Iris pigment epithelial cell (primary cell): ENCODE results near the gene TXNIP.
A peak's percentile ranks its signal among the peaks of the same experiment; 100 is the strongest.

Experiments used
- DNase-seq: peaks from one replicate; pipeline ENCODE4 v3.0.0-alpha.2; 2011; ENCODE audit warnings: low read depth

The TXNIP gene

DNA sequence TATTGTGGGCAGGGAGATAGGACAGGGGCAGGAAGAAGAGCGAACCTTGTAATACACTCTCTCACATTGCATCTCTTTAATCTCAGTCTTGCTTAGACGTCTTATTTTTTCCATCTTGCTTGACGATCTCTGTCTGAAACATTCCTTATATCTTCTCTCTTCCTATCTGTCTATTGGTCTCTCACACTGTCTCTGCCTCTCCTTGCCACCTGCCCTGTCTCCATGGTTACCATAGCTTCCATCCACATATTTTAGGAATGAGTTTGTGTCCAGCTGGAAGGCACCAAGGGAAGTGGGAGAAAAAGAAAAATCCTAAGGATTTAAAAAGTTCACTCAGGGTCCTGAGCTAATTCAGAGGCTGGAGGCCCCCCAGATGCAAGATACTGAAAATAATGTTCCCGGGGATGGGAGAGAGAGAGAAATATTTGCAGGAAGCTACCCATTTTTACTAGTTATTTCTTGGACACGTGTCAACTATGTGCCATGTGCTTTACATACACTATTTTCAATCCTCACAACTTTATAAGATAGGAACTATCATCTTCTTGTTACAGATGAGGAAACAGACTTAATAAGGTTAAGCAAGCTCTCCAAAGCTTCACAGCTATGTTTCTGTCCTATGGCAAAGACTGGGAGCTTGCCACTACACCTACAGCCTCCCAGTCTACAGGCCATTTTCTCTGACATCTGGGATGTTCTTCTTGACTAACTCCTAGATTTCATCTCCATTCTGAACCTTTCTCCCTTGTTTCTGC, 32.9 kb downstream of the TXNIP start:
- DNase-seq = peak; percentile 45

DNA sequence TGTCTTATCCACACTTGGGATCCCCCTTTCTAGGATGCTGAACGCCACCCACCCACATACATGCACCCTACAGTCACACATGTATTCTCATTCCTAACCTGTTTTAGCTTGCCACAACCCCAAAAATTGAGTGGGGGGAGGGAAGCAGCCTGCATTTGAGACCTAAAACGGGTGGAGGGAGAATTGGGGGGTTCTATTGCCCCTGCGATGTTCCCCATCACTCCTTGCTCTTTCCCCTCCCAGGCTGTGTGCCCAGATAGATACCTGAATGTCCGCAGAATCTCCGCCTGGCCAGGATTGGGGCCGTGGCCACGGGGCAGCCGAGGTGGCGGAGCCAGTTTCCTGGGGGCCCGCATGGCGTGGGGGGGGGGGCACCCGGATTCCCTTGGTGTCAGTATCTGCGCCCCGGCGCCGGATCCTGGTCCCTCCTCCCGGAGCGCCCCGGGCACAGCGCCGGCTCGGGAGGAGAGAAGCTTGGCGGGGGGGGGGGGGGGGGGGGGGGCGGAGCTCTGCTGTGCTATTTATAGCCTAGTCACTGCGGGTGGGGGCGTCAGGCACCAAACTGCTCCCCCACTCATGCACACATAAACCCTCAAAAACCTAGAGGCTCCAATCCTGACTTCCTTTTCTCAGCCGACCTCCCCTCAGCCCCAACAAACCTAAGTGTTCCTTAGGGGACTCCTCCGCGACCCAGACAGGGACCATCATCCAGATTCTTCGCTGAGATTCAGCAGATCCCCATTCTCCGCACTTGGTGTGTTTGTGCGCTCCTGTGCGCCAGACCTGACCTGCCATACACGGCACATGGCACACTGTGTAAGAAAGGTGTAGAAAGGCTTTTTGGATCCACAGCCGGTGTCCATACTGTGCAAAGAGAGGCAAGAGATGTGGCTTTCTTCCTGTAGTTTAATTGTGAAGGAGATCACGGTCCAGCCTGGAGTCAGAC, 33.9 kb downstream of the TXNIP start:
- DNase-seq = no peak

DNA sequence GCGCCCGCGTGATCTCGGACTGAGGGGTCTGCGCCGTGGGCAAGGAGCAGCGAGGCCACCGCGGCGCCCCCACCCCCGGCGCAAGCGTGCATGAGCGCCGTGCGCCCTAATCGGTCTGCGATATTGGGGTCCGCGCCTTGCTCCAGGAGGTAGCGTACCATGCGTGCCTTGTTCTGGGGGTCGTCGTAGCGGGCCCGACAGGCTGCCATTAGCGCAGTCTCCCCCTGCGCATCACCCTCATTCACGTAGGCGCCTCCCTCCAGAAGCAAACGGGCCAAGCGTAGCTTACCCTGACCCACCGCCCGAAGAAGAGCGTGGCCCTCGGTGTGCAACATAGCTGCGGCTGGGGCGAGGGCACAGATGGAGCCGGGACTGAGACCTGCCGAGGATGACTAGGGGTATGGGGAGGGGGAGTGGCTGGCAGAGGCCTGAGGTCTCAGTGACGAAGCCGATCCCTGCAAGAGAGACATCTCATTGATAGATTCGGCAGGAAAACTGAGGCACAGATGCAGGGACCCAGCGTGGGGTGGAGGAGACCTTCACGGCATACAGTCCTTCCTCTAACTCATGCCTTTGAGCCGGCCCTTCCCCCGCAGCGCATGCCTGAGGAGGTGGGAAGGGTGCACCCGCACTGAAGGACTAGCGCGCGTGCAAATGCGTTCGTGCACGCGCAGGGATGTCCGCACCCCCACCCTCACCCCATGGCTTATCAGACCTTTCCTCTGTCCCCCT, 34.8 kb downstream of the TXNIP start:
- no peak for DNase-seq

DNA sequence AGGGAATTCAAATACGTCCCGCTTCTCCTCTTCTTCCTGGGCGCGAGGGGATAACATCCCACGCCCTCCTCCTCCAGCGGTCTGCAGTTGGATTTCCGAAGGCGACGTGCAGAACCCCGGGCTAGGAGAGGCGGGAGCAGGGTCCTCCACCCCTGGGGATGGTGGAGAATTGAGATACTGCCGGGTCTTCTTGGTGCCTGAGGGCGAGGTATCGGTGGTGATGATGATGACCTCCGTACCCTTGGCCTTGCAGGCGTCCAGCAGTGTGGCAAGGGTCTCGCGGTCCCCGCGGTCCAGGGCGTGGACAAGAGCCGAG, 35.3 kb downstream of the TXNIP start:
- no peak for DNase-seq

DNA sequence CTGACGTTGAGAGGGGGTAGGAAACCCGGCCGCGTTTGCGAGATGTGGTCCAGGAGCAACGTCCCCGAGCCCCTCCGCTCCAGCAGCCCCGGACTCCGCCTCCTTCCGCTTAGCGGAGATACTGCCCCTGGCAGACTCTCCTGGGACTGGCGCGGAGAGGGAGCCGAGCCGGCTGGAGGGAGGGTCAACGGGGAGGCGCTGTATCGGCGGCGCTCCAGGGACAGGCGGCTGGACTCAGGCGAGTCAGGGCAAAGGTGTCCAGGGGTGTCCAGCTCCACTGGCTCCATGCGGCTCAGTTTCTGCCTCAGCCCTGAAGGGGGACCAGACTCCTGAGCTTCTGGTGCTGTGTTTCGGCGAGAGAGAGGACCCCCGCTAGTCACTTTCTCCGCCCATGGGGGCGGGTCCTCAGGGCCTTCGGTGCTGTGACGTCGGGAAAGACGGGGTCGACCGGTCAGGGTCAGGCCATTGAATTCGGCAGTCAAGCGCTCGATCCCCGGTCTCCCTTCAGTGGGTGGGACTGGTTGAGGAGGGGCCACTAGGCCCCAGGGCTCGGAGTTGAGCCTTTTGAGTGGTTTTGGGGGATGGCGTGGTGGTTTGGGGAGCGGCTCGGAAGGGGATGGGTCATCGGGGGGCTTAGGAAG, 35.8 kb downstream of the TXNIP start:
- peak; percentile 63 for DNase-seq

DNA sequence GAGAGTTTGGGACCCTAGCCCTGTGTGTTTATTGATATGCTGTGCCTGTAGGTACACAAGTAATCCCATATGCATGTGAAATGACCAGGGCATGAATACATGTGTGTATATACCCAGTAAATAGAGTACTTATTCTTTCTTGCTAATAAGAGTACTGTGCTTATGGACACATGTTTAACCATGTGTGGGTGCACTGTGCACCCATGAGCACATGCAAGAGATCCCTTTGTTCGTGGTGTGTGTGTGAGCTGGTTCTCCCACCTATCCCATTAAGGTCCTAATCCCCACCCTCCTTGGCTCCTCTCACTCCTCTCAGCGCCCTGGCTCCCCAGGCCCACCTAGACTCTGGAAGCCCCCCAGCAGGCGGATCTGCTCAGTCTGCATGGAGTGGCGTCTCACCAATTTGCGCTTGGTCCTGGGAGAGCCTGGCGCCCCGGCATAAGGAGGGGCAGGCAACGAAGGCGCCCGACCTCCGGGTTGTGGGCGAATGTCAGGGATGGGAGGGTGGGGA, 36.4 kb downstream of the TXNIP start:
- no peak for DNase-seq

DNA sequence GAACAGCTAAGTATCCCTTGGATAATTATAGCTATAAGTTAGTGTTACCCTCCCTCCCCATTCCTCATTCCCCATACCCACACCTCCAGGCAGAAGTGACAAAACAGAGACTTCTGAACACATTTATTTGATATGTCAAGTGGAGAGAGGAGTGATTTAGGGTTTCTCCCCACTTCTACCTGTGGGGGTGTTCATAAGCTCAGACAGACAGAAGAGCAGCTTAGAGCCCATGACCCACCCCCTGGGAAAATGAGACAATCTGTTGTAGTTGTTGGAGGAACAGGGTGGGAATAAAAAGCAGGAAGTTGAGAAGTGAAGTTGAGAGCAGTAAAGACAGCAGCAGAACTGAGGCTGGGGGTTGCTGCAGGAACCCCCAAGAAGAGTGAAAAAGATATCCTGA, 37.0 kb downstream of the TXNIP start:
- DNase-seq = no peak

DNA sequence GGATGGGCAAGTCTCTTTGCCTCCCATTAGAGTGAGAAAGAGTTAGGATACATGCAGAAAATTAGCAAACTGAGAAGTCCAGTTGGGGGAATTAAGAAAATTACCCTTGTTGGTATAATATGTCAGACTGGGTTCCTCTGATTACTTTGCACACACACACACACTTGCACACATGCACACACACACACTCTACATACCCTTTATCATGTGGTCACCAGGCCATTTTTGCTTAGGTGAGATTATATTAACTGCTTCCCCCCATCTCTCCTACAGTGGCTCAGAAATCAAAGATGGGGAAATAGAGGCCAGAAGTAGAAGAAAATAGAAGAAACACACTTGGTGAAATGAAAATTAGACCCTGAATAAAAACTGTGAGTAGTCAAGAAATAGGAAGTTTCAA, 37.6 kb downstream of the TXNIP start:
- no peak for DNase-seq

DNA sequence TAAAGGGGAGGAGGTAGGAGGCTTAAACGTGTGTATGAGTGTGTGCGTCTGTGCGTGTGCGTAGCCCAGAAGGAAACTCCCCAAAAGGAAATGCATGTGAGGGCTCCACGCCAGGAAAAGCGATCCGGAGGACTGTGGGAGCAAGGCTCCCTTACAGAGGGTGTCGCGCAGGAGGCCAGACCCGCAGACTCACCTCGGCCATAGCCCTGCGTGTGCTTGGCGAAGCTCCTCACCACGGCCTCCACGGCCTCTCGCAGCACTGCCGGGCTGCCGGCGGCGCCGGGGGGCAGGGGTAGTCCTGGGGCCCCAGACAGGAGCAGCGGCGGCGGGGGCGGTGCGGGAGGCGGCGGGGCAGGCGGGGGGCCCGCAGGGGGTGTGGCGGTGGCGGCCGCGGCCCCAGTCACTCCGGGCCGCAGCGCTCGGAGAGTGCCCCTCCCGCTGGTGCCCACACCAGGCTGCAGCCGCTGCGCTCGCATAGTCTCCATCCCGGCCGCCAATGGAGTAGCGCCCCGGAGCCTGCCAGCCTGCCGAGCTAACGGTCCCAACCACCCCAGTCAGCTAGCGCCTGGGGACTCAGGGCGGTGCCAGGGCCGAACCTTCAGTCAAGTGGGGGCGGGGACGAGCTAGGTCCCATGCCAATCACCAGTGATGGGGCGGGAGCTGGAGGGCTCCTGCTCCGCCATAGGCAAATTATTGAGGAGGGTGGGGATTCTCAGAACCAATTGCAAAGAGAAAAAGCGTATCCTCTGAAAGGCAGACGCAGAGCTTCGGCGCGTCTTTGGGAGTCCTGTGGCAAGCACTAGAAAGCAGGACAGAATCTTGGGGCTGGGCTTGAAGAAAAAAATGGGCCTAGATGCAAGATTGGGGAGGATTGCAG, 38.7 kb downstream of the TXNIP start, which contains the start of gene LIX1L:
Gene LIX1L, minus strand, starts transcription at position 575 of the 877 bp plus-strand sequence. Its CDS starts 90 bp downstream, at position 485.
- peak; percentile 98 for DNase-seq

DNA sequence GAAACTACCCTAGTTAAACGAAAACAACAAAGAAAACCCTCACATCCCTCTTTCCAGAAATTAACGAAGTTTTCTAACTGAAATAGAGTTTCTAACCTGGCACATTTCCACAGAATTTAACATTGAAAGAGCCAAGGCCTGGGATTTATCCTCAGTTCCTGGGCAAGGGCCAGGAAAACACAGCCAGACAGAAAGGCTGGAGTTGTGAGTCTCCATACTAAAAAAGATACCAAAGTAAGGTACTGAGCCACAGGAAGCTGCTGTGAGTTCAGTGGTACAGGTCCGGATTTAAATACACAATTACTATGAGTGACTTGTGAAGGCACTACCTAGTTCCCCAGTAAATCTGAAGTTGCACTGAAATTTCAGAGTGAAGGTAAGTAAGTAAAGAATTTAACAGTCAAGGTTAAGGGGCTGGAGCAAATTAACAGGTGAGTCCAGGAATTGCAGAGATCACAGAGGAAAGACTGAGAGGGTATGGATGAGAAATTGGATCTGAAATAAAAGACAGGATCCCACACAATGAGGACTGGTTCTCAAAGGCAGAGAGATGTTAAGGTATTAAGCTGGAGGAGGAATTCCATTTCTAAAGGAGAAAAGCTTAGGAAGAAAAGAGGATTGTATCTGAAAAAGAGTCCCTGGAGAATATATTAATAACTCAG, 39.5 kb downstream of the TXNIP start:
- no peak for DNase-seq

DNA sequence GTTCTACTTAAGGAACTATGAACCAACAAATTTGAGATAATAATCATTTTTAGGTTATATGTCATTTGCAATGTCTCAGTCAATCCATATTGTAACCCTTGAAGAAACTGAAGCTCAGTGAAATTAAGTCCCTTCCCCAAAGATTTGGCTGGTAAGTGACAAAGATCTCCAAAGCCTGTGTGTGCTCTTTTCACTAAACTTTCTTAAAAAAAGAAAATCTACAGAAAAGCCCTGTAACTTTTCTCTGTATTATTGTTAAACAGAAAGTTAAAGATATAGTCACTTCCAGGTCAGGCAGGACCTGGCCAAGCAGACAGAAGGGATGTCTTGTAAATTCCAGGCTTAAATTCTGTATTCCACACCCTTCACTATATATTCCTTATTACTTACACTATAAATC, 40.0 kb downstream of the TXNIP start:
- DNase-seq = no peak

DNA sequence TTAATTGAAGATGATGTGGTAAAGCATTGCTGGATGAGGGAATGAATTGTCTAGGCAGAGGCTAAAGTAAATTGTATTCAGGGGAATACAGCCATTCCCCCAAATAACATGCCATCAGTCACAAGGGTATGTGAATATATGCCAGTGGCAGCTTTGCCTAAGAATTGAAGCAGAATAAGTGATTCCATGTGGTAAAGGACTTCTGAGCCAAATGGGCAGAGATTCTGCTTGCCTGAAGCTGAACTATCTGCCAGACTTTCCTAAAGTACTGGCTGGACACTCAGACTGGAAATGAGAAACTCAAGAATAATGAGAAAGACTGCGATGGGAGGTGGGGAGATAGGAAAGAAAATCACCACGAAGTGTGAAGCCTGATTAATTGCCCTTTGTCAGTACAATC, 40.9 kb downstream of the TXNIP start:
- no peak for DNase-seq

DNA sequence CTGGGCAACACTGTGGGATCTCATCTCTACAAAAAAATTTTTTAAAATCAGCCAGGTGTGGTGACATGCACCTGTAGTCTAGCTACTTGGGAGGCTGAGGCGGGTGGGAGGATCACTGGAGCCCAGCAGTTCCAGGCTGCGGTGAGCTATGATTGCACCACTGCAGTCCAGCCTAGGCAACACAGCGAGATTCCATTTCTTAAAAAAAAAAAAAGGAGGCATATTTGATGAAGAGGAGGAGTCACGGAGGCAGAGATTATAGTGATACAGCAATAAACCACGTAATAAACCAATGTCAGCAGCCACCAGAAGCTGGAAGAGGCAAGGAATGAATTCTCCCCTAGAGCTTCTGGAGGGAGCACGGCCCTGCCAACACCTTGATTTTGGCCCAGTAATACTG, 42.5 kb downstream of the TXNIP start:
- no peak for DNase-seq

DNA sequence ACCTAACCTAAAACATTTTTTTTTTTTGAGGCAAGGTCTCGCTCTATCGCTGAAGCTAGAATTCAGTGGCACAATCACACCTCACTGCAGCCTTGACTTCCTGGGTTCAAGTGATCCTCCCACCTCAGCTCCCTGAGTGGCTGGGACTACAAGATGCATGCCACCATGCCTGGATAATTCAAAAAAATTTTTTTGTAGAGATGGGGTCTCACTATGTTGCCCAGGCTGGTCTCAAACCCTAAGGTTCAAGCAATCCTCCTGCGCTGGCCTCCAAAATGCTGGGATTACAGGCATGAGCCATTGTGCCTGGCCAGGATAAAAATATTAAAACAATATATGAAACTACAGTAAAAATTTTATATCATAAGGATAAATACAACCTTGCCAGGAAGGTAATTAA, 43.5 kb downstream of the TXNIP start:
- no peak for DNase-seq

DNA sequence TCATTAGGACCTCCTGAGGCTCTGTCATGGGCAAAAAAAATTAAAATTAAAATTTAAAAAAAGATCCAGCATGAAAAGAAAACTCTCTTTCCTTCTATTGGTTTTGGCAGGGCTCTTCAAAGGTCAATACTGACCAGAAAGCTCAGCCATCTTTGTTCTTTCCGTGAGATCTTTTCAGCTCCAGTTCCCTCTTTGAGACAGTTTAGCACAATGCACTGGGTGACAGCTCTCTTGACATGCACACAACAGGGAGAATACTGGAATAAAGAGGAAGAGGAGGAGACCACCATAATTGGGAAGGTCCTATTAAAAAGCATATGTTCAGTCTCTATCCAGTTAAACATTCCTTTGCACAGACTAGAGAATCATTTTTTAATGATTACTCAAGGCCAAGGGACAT, 44.9 kb downstream of the TXNIP start:
- no peak for DNase-seq

DNA sequence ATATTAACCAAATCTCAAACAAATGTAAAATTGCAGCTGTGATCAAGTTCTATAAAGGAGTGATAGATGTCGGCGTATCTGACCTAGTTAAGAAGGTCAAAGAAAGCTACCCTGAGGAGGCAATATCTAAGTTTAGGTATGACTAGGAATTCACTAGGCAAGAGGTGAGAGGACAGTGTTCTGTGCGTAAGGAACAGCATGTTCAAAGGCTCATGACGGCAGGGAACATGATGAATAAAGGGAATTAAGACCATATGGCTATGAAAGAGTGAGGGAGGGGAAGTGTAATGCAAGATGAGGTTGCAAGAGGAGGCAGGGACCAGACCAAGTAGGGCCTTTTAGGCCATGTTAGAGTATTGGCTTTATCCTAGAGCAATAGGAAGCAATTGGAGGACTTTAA, 47.2 kb downstream of the TXNIP start:
- DNase-seq = peak; percentile 50

DNA sequence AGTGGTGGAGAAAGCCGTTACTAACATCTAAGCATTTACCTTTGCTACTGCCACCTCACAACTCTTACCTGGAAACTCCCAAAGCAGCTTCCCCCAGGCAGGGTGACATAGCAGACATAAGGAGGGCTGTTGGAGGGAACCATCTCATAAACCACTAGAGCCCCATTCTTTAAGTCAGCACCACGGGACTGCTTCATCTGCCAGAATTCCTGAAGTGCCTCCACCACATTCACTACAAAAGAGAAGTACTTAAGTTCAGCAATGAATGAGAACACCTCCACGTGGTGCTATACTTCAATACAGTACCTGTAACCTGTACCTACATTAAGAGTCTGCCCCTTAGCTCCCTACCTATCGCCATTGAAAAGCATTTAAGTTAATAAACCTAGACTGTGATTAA, 48.8 kb downstream of the TXNIP start:
- DNase-seq = no peak

DNA sequence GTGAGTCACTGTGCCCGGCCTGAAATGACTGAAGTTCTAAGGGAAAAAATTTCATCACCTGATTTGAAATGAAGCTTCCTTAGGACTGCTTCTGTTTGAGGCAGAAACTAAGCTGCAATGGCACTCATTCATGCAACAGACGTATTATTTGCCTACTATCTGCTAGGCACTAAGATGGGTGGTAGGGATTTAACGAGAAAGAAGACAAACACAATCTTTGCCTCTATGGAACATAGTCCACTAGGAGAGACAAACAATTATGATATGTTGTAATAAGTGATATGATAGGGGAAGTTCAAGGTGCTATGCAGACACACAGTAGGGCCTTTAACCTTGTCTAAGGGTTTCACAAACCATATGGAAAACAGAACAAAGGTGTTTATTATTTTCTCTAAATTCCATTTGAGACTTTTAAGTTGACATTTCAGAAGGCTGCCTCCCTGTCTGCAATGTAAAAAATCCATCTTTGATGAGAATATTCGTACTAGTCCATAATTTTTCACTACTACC, 49.8 kb downstream of the TXNIP start:
- no peak for DNase-seq

DNA sequence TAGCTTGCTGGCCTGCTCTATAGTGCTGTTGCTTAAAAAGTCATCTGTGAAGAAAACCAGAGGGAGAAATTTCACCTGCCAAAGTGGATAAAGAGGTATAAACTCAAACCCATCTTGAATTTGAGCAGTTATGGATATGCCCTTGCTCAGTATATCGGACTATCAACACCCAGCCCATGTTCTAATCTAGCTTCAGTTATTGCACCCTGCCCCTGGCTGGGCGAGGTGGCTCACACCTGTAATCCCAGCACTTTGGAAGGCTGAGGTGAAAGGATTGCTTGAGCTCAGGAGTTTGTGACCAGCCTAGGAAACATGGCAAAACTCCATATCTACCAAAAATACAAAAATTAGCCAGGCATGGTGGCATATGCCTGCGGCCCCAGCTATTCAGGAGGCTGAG, 51.8 kb downstream of the TXNIP start:
- DNase-seq = no peak

DNA sequence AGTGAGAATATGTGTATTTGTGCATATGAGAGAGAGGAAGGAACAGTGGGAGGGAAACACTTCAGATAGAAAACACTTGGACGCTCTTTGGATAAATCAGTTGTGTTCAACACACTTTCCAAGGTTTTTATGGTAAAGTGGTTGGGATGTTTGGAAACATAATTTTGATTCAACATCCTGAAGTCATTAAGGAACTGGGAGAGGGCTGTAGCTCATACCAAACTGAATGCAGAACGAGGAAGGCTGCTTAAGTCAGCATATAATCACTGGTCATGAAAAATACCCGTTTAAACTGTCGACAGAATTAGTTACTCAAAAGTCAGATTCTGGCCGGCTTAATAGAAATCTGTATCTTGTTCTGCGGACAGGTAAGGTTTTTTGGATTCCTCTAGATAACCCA, 53.5 kb downstream of the TXNIP start:
- DNase-seq = no peak
